Upper lobe of right lung (tissue), 1 donor: ENCODE results near the gene FAF2. TPM values are rescaled to one million over a fixed set of nuclear protein-coding genes. Genes with fewer than 3 reads are reported as not detected.
A peak's percentile ranks its signal among the peaks of the same experiment; 100 is the strongest.

Experiments
- ATAC-seq: fragments of 200-7000 bp; cut with Tn5 transposase; one replicate; pipeline ENCODE4 v1.9.1; 2020; ENCODE audit warnings: mild to moderate bottlenecking, moderate library complexity
- DNase-seq: peaks from one replicate; pipeline ENCODE4 v3.0.0-alpha.2; 2020
- H3K27ac ChIP-seq: fragments of 200-600 bp; one replicate; pipeline ENCODE4 v1.8.0; 2022
- H3K27me3 ChIP-seq: fragments of 200-600 bp; one replicate; pipeline ENCODE4 v1.8.0; 2022; ENCODE audit warnings: mild to moderate bottlenecking
- H3K36me3 ChIP-seq: fragments of 200-600 bp; one replicate; pipeline ENCODE4 v1.8.0; 2022
- H3K4me1 ChIP-seq: fragments of 200-600 bp; one replicate; pipeline ENCODE4 v1.8.0; 2022
- H3K4me3 ChIP-seq: fragments of 200-600 bp; one replicate; pipeline ENCODE4 v1.8.0; 2022; ENCODE audit warnings: mild to moderate bottlenecking
- H3K9me3 ChIP-seq: fragments of 200-600 bp; one replicate; pipeline ENCODE4 v1.8.0; 2022
- intact Hi-C: fragments of 100-400 bp; cut with DNase I; formaldehyde crosslinking; loops from one replicate; pipeline ENCODE4 v1.11.0; 2022
- total RNA-seq: library from RNA; stranded (reverse); fragmentation: NEBNext Ultra II Directional; extraction: Animal tissue kit (Norgen Biotek cat#: 25700); gene quantifications from one replicate; pipeline ENCODE4 v1.2.1, GENCODE V29; 2021
- TF ChIP-seq, protein P1 (sequence below): fragments of 200-600 bp; IDR thresholded peaks from one replicate; pipeline ENCODE4 v1.8.0; 2022; ENCODE audit warnings: antibody characterized with exemption
- donor health status: DM: no; HTN: yes; CAD: no; lungs with severe emphysema.

FAF2 gene
- total RNA-seq, 1 donor from 2014 or later = 35.1 TPM

DNA sequence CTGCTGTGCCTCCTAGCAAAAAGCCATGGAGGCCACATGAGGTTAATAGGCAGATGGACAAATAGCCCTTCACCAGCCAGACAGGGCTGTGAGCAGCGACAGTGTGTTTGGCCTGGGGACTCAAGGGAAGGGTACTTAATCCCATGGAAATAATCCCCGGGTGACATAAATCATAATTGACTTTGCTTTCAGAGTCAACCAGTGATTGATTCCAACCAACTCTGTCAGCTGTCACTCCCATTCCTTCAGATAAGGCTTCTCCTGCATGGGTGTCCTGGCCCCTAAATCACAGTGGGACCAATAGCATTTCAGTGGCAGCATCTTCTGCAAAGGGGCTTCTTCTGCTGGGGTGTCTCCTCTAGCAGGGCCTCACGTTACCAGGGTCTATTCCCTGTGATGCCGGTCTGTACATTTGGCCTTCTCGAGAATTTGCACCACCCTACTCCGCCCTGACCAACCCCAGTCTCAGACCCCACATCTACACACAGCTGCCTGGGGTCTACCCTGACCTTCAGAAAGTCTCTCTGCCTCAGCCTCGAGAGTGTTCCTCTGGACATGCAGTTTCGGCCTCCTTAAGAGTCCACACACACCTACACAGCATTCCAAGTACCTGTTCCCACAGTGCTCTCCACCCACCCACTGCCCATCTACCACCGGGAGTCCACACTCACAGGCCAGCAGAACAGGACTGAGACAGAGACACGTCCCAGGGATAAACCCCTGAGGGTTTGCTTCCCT is 35.5 kb upstream of the FAF2 start:
- Histone ChIP-seq H3K9me3 (no peaks in the 10 kb centered on the region), H3K27ac (no peak overlapping the region), H3K4me3 (no peak overlapping the region), H3K27me3 (no peaks in the 10 kb centered on the region), H3K36me3 (peaks cover 26% of the 10 kb centered on the region), H3K4me1 (peaks cover 32% of the 10 kb centered on the region)
- ATAC-seq = no peak
- peak; percentile 25 for DNase-seq
- TF ChIP-seq, protein P1, sequence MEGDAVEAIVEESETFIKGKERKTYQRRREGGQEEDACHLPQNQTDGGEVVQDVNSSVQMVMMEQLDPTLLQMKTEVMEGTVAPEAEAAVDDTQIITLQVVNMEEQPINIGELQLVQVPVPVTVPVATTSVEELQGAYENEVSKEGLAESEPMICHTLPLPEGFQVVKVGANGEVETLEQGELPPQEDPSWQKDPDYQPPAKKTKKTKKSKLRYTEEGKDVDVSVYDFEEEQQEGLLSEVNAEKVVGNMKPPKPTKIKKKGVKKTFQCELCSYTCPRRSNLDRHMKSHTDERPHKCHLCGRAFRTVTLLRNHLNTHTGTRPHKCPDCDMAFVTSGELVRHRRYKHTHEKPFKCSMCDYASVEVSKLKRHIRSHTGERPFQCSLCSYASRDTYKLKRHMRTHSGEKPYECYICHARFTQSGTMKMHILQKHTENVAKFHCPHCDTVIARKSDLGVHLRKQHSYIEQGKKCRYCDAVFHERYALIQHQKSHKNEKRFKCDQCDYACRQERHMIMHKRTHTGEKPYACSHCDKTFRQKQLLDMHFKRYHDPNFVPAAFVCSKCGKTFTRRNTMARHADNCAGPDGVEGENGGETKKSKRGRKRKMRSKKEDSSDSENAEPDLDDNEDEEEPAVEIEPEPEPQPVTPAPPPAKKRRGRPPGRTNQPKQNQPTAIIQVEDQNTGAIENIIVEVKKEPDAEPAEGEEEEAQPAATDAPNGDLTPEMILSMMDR = no peak
- intact Hi-C loops = no loop called here

DNA sequence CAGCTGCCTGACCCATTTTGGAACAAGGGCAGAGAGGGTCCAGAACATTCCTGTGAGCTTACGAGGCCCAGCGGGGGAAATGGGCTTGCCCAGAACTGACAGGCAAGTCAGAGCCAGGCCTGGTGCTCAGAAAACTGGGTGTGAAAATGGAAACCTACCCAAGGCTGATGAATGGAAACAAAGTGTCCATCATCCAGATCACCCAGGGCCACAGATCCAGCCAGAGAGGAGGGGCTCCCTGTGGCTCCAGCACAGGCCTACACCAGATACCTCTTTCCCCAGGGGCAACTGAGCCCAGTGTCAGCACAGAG is 35.0 kb upstream of the FAF2 start:
- TF ChIP-seq, protein P1 = no peak
- intact Hi-C loops = no loop called here
- H3K27me3 ChIP-seq = no peaks in the 10 kb centered on the region
- DNase-seq = peak; percentile 40
- no peak overlapping the region for H3K4me3 ChIP-seq
- H3K27ac ChIP-seq = peak overlapping the region; percentile 8
- no peaks in the 10 kb centered on the region for H3K9me3 ChIP-seq
- H3K36me3 ChIP-seq = peaks cover 21% of the 10 kb centered on the region
- no peak for ATAC-seq
- peaks cover 32% of the 10 kb centered on the region for H3K4me1 ChIP-seq

DNA sequence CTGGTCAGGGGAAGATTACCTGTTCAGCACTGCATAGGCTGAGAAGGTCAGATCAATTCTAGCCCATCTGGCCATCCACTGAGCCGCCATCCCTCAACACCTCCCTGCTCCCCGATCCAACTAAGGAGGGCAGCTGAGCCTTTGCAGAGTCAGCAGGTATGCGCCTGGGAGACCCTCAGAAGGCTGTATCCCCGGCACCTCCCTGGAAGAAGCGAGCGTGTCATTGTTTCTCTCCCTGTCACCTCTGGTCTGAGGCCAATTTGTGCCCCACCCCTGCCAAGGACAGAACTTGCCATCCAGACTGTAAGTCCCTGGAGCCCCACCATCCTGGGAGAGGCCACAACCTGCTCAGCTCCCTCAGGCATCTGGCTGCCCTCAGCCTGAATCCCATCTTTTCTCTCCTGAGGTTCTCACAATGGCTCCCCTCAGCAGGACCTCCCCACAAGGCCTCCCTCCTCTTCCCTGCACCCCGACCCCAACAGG is 34.4 kb upstream of the FAF2 start:
- DNase-seq (peak; percentile 46), ATAC-seq (no peak)
- H3K27me3 ChIP-seq = no peaks in the 10 kb centered on the region
- H3K36me3 ChIP-seq = peaks cover 16% of the 10 kb centered on the region
- H3K27ac ChIP-seq = peak overlapping the region; percentile 8
- H3K4me1 ChIP-seq = peaks cover 32% of the 10 kb centered on the region
- H3K9me3 ChIP-seq = no peaks in the 10 kb centered on the region
- intact Hi-C loops = no loop called here
- H3K4me3 ChIP-seq = no peak overlapping the region
- TF ChIP-seq, protein P1 = no peak

DNA sequence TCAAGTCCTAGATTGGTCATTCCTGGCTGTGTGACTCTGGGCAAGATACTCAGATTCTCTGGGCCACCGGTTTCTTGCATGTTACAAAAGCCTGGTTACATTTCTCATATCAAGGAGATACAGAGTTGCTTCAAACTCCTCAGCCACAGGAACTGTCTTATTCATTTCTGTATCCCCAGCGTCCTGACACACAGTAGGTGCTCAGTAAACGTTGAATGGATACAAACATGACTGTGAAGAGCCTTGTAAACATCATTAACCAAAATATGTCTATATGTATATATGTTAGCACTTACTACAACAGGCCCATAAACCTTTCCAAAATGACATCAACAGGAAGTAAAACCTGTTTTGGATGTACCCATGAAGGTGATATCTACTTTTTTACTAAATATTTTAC is 33.5 kb upstream of the FAF2 start:
- Histone ChIP-seq H3K9me3 (no peaks in the 10 kb centered on the region), H3K27me3 (no peaks in the 10 kb centered on the region), H3K4me3 (peak overlapping the region; percentile 95), H3K27ac (no peak overlapping the region), H3K36me3 (peaks cover 6% of the 10 kb centered on the region), H3K4me1 (peaks cover 32% of the 10 kb centered on the region)
- no peak for ATAC-seq
- DNase-seq = no peak
- TF ChIP-seq, protein P1 = no peak
- intact Hi-C loops = no loop called here

DNA sequence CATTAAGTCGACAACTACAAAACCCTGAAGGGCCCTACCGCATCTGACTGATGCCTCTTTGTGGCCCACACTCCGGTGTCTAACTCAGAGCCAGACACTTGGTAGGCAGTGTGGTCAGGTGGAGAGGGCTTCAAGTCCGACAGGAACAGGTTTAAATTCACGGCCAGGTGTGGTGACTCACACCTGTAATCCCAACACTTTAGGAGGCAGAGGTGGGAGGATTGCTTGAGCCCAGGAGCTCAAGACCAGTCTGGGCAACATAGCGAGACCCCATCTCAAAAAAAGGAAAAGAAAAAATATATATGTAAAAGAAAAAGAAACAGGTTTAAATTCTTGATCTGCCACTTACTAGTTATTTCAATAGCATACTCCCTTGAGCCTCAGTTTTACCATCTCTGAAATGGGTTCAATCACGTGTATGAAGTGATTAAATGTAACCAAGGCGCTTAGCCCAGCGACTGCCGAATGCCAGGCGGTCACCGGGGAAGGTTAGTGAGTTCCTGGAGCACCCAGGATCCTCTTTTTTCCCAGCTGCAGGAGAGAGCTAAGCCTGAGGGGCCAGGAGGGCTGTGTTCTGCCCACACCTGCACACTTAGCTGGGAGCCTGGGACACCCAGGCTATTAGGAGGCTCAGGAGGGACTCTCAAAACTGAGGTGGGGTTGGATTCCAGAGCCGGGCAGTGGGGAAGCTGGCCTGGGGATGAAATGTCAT is 32.8 kb upstream of the FAF2 start:
- peak overlapping the region; percentile 93 for H3K27ac ChIP-seq
- no peaks in the 10 kb centered on the region for H3K27me3 ChIP-seq
- TF ChIP-seq, protein P1 = no peak
- intact Hi-C loops = no loop called here
- peaks cover 32% of the 10 kb centered on the region for H3K4me1 ChIP-seq
- peak overlapping the region; percentile 95 for H3K4me3 ChIP-seq
- no peaks in the 10 kb centered on the region for H3K36me3 ChIP-seq
- peak; percentile 66 for DNase-seq
- no peak for ATAC-seq
- no peaks in the 10 kb centered on the region for H3K9me3 ChIP-seq
